ENCODE data around the gene RAB3IP.

DNA sequence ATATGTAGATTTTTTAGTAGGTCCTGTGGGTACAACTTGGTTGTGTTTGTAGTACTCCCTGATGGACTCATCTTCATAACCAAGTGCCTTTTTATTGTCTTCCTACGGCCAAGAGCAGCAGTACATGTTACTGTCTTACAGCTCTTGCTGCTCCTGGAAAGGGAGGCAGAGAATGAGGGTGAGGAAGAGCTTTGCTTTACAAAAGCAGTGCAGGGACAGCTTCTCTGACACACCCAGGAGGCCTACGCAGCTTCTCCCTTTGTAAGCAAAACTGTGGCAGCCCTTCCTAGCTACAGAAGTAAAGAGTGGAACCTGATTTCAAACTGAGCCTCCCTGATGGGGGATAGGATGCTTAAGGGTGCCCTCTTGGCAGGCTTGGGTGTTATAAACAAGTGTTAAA lies 104.9 kb downstream of the RAB3IP start:
- TF ChIP-seq, protein P1, sequence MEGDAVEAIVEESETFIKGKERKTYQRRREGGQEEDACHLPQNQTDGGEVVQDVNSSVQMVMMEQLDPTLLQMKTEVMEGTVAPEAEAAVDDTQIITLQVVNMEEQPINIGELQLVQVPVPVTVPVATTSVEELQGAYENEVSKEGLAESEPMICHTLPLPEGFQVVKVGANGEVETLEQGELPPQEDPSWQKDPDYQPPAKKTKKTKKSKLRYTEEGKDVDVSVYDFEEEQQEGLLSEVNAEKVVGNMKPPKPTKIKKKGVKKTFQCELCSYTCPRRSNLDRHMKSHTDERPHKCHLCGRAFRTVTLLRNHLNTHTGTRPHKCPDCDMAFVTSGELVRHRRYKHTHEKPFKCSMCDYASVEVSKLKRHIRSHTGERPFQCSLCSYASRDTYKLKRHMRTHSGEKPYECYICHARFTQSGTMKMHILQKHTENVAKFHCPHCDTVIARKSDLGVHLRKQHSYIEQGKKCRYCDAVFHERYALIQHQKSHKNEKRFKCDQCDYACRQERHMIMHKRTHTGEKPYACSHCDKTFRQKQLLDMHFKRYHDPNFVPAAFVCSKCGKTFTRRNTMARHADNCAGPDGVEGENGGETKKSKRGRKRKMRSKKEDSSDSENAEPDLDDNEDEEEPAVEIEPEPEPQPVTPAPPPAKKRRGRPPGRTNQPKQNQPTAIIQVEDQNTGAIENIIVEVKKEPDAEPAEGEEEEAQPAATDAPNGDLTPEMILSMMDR (conservative IDR thresholded peaks at IDR 0.05; ENCODE audit: low read length) = no peak
- no peak for TF ChIP-seq EZH2phosphoT487 (IDR thresholded peaks at IDR 0.05; ENCODE audit: borderline replicate concordance)
